GM21717 (cell line): Measurements from ENCODE around the gene INPP5A.

Experiments used
- ATAC-seq: cut with Tn5 transposase; IDR thresholded peaks from one replicate; pipeline ENCODE4 v1.9.1; 2021; ENCODE audit warnings: mild to moderate bottlenecking, moderate library complexity; ENCODE audit not compliant: unreplicated experiment

The INPP5A gene

GRCh38 chr10:132712291-132712690 lies 174.7 kb downstream of the INPP5A start:
- no peak for ATAC-seq

GRCh38 chr10:132712743-132713142 lies 175.2 kb downstream of the INPP5A start:
- ATAC-seq, result no peak

GRCh38 chr10:132713421-132714095 lies 176.0 kb downstream of the INPP5A start:
- ATAC-seq, result no peak

- ATAC-seq, result no peak
Observed at GRCh38 chr10:132714096-132714985, 176.8 kb downstream of the INPP5A start.

GRCh38 chr10:132714986-132715775 lies 177.6 kb downstream of the INPP5A start:
- no peak for ATAC-seq

- no peak for ATAC-seq
Observed at GRCh38 chr10:132715776-132716680, 178.4 kb downstream of the INPP5A start.

- ATAC-seq, result no peak
Observed at GRCh38 chr10:132716691-132717490, 179.3 kb downstream of the INPP5A start.

GRCh38 chr10:132721725-132722124 lies 184.1 kb downstream of the INPP5A start:
- no peak for ATAC-seq

GRCh38 chr10:132722394-132723329 lies 185.1 kb downstream of the INPP5A start:
- ATAC-seq, result no peak

GRCh38 chr10:132723330-132723970 lies 185.9 kb downstream of the INPP5A start:
- ATAC-seq, result no peak

- ATAC-seq, result no peak
Observed at GRCh38 chr10:132724446-132724845, 186.9 kb downstream of the INPP5A start.

- no peak for ATAC-seq
Observed at GRCh38 chr10:132725202-132725601, 187.6 kb downstream of the INPP5A start.

- ATAC-seq, result no peak
Observed at GRCh38 chr10:132726194-132726593, 188.6 kb downstream of the INPP5A start.

GRCh38 chr10:132726951-132727350 lies 189.4 kb downstream of the INPP5A start:
- no peak for ATAC-seq

GRCh38 chr10:132727411-132727810 lies 189.8 kb downstream of the INPP5A start:
- no peak for ATAC-seq

GRCh38 chr10:132728321-132728720 lies 190.7 kb downstream of the INPP5A start:
- no peak for ATAC-seq

GRCh38 chr10:132728741-132729140 lies 191.2 kb downstream of the INPP5A start:
- no peak for ATAC-seq
